Activated CD4-positive, alpha-beta T cell treated with anti-CD3 and anti-CD28 coated beads for 4 hours (primary cell): ENCODE data around the gene OR6N2.

Experiments used
- DNase-seq, 2 donors: peaks; one replicate each; pipeline ENCODE4 v3.0.0-alpha.2; 2020

OR6N2 gene

DNA sequence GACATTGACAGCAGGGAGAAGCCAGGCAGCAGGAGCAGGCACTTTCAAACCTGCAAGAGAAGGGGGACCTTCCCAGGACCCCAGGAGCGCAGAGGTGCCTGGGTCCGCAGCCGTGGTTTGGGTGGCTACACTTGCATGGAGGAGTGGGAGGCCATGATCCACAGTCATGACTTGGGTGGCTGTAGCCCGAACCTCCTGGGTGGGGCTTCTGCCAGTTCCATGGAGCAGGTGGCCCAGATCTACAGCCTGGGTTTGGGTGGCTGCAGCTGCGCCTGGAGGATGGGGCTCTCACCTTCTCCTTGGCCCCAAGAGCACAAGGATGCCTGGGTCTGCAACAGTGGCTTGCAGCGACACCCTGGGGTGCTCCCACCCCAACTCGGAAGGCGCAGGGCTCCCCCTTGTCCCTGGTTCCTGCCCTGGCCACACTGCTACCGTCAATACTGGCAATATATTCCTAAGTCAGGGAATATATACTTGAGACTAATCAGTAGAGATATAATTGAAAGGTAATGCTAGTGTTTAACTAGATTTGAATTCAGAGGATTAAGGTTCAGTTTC is 28.8 kb downstream of the OR6N2 start:
- no peak for DNase-seq

DNA sequence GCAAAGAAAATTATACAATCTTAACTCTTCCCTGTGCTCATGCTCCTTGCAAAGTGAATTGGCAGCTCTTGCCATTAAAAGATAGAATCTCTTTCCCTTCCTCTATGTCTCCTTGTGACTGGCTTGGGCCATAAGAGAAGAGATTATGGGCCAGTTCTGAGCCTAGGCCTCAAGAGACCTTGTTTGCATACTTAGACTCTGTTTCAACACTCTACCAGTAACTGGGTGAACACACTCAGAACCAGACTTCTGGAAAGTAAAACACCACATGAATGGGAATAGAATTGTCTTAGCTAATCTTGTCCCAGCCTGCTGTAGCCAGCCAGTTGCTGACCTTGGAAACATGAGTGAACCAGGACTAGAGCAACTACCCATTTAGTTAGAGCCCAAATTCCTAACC is 45.2 kb downstream of the OR6N2 start:
- DNase-seq = no peak

DNA sequence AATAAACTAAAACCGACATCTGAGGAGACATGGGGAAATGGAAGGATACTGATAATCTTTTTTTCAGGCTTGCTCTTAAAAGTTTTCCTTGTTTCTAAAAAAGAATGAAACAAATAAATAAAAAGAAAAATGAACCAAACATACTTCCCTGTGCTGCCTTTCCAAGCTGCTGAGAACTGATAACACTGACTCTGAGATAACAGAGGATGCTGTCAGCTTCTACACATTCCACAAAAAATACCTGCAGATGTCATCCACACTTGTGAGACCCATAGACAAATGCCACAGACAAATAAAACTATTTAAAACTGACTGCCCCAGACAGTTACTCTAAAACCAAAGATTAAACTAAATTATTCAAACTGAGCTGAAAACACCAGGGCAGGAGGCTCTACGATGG is 48.5 kb downstream of the OR6N2 start:
- DNase-seq = no peak

DNA sequence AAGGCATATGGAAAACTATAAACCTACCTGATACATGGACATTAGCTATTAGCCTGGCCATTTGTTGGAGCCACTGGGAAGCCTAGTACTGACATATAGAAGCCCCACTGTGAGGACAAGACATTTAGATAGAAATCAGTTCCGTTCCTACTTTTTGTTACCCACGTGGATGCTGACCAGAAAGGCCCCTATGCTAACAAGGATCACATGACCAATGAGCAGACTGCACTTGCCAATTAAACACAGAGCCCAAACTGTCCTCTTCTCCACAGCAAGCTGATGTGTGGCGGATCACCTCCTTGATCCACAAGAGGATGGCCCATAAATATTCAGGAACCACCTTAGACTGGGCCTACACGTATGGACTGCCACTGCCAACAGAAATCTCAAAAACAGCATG is 49.3 kb downstream of the OR6N2 start:
- DNase-seq = no peak

DNA sequence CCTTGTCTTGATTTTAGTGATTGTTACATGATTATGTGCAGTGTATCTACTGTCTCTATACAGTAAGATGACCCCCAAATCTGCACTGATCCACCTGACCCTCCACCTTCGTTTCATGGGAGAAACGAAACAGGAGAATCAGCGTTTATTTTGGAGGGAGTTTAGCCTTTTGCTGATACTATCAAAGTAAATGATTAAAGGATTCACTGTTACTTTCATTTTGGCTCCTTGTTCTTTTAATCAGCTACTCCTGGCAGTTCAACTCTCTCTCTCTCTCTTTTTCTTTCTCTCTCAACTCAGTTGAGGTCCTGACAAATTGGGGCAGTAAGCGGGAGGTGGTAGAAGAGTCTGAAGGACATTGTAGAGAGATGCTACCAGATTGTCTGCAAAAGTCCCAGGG is 50.6 kb downstream of the OR6N2 start:
- DNase-seq = no peak

DNA sequence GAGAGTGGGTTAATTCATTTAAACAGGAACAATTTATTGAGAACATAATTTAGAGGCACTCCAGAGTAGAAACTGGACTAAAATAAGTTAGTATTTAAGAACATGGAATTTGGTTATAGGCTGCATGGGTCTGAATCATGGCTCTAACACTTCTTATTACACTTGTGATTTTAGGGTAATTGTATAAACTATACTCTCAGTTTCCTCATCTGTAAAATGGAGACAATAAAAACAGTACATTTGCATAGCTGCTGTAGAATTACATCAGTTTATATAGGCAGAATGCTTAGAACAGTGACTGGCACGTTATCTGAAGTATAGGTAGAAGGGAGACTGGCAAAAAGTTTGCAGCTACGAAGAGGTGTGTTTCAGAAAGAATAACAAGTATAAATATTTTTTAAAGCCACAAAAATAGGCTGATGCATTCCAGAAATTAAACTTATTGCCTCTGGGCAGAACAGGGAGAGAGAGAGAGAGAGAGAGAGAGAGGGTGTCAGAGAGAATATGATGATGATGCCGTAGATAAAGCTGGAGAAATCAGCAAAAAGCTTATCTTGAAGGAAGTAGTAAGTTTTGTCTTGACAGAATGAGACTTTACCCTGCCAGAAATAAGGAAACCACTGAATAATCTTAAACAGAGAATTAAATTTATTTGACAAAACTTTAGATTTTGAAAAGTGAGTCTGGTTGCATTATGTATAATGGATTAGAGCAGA is 52.3 kb downstream of the OR6N2 start:
- no peak for DNase-seq

DNA sequence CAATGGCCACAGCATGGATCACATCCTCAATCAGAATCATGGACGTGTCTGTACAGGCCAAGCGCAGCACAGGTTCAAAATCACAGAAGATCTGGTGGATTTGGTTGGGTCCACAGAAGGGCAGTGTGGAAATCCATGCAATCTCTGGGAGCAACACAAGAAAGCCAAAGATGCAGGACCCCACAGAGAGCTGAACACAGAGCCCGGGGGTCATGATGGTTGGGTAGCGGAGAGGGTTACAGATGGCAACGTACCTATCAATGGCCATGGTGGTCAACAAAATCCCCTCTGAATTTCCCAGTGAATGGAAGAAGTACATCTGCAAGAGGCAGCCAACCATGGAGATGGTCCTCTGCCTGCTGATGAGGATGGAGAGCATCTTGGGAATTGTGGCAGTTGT is 56.6 kb downstream of the OR6N2 start:
- no peak for DNase-seq
